Measurements from ENCODE around the gene ELL.

Gene ELL

GRCh38 chr19:18469069-18469846 lies 52.6 kb downstream of the ELL start:
- DNase-seq (ENCODE audit: low read depth, low spot score) = peak; percentile 71

- no peak for DNase-seq (ENCODE audit: low read depth, low spot score)
These were observed 53.4 kb downstream of the ELL start for GRCh38 chr19:18468517-18468916.

- DNase-seq (ENCODE audit: low read depth, low spot score) = no peak
These were observed 53.9 kb downstream of the ELL start for GRCh38 chr19:18467978-18468377.

DNA sequence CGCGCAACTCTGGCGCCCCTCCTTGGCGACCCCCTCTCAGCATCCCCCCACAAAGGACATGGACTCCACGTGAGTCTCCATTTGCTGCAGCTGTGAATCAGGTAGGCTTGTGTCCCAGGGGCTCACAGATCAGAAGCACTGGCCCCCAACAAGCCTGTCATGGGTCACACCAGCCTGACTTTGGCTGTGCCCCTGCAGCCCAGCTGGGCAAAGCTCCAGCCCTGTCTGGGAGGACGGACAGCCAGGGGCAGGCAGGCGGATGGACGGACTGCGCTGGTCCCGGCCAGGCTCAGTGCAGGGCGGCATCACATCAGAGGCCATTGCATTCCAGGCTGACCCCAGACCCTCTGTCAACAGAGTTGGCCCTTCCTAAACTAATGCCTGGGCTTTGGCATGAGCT lies 55.5 kb downstream of the ELL start:
- no peak for DNase-seq (ENCODE audit: low read depth, low spot score)

GRCh38 chr19:18465964-18466339 lies 55.9 kb downstream of the ELL start:
- DNase-seq (ENCODE audit: low read depth, low spot score) = no peak

- DNase-seq (ENCODE audit: low read depth, low spot score) = no peak
These were observed 56.5 kb downstream of the ELL start for GRCh38 chr19:18465214-18465963.

- DNase-seq (ENCODE audit: low read depth, low spot score) = peak; percentile 91
These were observed 57.2 kb downstream of the ELL start for GRCh38 chr19:18464646-18465045.

- DNase-seq (ENCODE audit: low read depth, low spot score) = no peak
These were observed 60.4 kb downstream of the ELL start for GRCh38 chr19:18461471-18461870.

DNA sequence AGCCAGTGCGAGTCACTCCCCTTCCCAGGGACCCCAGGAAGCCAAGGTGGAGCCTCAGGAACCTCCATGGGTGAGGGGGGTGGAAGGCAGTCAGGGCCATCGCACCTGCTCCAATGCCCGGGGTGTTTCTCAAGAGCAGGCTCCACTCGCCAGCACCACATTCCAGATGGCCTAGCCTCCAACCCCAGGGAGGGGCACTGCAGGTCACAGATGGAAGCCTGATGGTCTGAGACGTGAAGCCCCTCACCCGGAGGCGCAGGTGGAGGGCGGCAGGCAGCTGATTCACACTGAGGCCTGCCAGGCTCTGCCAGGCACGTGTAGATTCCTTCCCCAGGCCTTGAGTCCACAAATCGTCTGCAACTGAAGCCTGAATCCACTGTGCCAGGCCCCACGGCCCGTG lies 61.0 kb downstream of the ELL start:
- DNase-seq (ENCODE audit: low read depth, low spot score) = no peak

DNA sequence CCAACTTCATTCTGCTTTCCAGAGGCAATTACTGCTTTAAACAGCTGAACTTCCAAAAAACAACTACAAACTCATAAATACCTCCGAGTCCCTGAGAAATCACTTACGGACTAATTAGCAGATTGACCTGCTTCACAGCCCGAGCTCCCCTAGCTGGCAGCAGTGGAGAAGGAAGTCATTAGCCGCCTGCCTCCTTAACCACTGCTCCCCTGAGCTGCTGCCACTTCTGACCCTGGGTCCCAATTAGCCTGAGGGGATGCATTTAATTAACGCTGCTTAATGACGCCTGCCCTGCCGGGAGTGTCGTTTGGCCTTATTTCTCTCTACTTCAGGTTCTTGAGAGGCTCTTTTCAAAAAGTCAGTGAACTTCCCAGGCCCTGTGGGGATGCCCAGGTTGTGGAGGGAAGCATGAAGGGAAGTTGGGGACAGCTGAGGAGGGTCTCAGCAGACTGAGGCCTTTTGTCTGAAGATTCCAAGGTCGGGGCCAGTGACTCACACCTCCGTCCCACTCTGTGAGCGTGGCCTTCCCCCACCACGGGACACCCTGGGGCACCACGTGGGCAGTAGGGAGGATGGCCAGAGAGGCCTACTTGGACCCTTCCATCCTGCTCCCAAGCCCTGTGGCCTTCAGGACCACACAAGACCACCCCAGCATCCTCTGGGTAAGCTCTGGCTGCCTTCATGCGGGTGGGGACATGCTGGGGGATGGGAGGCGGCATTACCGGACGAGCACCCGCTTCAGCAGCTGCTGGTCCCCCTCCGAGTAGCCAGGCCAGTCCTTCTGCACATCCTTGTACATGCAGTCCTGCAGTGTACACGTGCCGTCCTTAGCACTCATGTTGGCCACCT lies 64.2 kb downstream of the ELL start:
- DNase-seq (ENCODE audit: low read depth, low spot score) = peak; percentile 36

DNA sequence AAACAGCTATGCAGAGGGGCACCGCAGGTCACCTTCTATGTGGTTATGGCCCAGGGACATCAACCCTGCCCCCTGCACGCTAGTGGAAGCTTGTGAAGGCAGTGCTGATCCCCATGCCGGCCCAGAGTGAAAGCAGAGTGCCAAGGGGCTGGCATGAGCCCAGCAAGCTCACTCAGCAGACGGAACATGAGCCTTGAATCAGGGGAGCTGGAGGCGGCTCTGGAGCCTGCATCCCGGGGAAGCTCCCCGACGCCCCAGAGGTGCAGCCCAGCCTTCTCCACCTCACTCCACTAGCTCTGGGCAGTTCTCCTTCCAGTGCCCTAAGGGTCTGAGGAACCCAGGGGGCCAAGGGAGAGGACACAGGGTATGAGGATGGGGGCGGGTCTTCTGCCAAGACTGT lies 64.9 kb downstream of the ELL start:
- peak; percentile 72 for DNase-seq (ENCODE audit: low read depth, low spot score)

GRCh38 chr19:18456279-18456678 lies 65.6 kb downstream of the ELL start:
- no peak for DNase-seq (ENCODE audit: low read depth, low spot score)

- DNase-seq (ENCODE audit: low read depth, low spot score) = peak; percentile 70
These were observed 68.4 kb downstream of the ELL start for GRCh38 chr19:18453269-18454024.

DNA sequence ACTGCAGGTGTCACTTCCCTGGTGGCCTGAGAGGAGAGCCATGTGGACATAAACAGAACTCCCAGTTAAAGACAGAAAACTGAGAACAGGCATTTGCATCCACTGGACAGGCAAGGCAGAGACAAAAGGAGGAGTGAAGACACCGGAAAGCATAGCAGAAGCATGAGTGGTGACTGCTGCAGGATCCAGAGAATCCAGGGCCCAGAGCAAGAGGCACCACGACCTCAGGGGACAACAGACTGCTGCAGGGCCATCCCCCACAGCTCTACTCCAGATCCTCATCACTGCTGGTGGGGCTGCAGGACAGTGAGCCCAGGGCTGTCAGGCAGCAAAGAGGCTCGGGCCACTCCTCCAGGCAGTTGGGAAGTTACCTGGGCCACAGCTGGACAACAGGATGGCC lies 69.5 kb downstream of the ELL start:
- no peak for DNase-seq (ENCODE audit: low read depth, low spot score)

DNA sequence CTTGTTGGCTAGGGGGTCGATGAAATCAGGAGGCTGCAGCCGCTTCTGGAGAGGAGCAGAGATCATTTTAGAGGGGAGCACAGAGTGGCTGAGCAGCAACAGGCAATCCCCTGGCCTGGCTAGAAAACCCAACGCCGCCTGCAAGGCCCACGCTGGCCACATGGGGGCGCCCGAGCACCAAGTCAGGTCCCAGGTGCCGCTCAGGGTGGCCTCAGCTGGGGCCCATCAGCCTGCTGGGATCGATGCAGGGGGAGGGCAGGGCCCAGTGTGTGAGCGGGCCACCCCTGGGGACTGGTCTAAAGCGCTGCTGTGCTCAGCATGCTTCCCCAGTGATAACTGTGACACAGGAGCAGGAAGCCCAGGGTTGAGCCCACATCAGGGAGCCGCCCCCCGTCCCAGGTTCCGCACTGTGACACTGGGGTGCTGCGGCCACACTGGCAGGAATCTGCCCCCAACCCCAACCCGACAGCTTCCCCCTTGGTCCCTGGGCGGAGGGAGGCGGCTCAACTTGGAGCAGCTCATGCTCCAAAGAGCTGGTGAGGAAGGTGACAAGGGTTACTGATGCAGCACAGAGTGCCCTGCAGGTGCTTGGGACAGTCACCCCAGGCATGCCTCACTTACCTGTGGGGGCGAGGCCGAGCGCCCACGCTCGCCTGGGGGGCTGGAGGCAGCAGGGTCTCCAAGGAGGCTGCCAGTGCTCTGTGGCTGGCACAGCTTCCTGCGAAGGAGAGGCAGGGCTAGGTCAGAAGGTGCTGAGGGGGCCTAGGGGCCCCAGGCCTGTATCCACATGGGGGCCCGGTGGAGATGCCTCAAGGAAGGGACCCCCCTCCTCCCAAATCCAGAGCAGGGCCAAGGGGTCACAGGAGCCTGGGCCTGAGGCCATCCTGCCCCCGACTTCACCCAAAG lies 70.7 kb downstream of the ELL start:
- peak; percentile 88 for DNase-seq (ENCODE audit: low read depth, low spot score)

- no peak for DNase-seq (ENCODE audit: low read depth, low spot score)
These were observed 71.6 kb downstream of the ELL start for GRCh38 chr19:18450021-18450930.

DNA sequence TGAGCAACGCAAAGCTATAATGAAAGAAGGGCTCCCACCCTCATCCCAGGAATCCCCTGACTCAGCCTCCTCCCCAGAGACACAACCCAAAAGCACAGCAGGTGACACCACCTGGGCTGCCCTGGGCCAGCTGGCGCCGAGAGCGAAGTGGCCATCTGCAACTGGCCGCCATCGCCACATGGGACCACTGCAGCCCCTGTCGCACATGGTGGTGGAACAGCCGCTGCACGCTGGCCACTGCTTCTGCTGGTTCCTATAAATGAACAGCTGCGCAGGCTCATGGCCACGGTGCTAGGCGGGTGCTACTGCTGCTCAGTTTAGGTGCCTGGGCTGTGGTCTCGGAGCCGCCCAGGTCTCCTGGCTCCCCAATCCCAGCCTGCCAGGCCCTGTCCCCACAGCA lies 72.3 kb downstream of the ELL start:
- no peak for DNase-seq (ENCODE audit: low read depth, low spot score)

GRCh38 chr19:18446811-18447359 lies 75.0 kb downstream of the ELL start:
- no peak for DNase-seq (ENCODE audit: low read depth, low spot score)

- DNase-seq (ENCODE audit: low read depth, low spot score) = no peak
These were observed 75.6 kb downstream of the ELL start for GRCh38 chr19:18446145-18446810.

All from astrocyte of the hippocampus (primary cell).